Measurements from ENCODE around the gene AKR1C8. TPM values are rescaled to one million over a fixed set of nuclear protein-coding genes. Genes with fewer than 3 reads are reported as not detected.

AKR1C8 gene
- total RNA-seq, 2 donors from 2014 or later = not detected

GRCh38 chr10:5151076-5151475 is 33.9 kb downstream of the AKR1C8 start:
- Histone ChIP-seq H3K9me3 (peaks cover 0 to 13% of the 10 kb centered on the region in 2 donors), H3K27ac (no peak overlapping the region), H3K4me3 (no peak overlapping the region), H3K36me3 (no peaks in the 10 kb centered on the region), H3K27me3 (no peaks in the 10 kb centered on the region), H3K4me1 (no peaks in the 10 kb centered on the region)
- TF ChIP-seq CTCF (IDR thresholded peaks at IDR 0.05) = no peak
- no peak for DNase-seq (ENCODE audit: low spot score)

- TF ChIP-seq CTCF (IDR thresholded peaks at IDR 0.05) = no peak
- Histone ChIP-seq H3K4me1 (no peaks in the 10 kb centered on the region), H3K27me3 (no peaks in the 10 kb centered on the region), H3K36me3 (no peaks in the 10 kb centered on the region), H3K4me3 (no peak overlapping the region), H3K9me3 (peaks cover 0 to 13% of the 10 kb centered on the region in 2 donors), H3K27ac (no peak overlapping the region)
- no peak for DNase-seq (ENCODE audit: low spot score)
These were observed 36.3 kb downstream of the AKR1C8 start for GRCh38 chr10:5148678-5149032.

GRCh38 chr10:5147981-5148677 is 36.8 kb downstream of the AKR1C8 start:
- Histone ChIP-seq H3K9me3 (peaks cover 0 to 13% of the 10 kb centered on the region in 2 donors), H3K27ac (no peak overlapping the region), H3K4me3 (no peak overlapping the region), H3K27me3 (no peaks in the 10 kb centered on the region), H3K4me1 (no peaks in the 10 kb centered on the region), H3K36me3 (no peaks in the 10 kb centered on the region)
- no peak for DNase-seq (ENCODE audit: low spot score)
- TF ChIP-seq CTCF (IDR thresholded peaks at IDR 0.05) = no peak

GRCh38 chr10:5147255-5147980 is 37.5 kb downstream of the AKR1C8 start:
- Histone ChIP-seq H3K4me3 (no peak overlapping the region), H3K36me3 (no peaks in the 10 kb centered on the region), H3K9me3 (peaks cover 0 to 13% of the 10 kb centered on the region in 2 donors), H3K27ac (no peak overlapping the region), H3K4me1 (no peaks in the 10 kb centered on the region), H3K27me3 (no peaks in the 10 kb centered on the region)
- TF ChIP-seq CTCF (IDR thresholded peaks at IDR 0.05) = no peak
- DNase-seq (ENCODE audit: low spot score) = no peak

GRCh38 chr10:5146920-5147254 is 38.1 kb downstream of the AKR1C8 start:
- no peaks in the 10 kb centered on the region for H3K4me1 ChIP-seq
- no peaks in the 10 kb centered on the region for H3K27me3 ChIP-seq
- no peak overlapping the region for H3K4me3 ChIP-seq
- TF ChIP-seq CTCF (IDR thresholded peaks at IDR 0.05) = no peak
- H3K36me3 ChIP-seq = no peaks in the 10 kb centered on the region
- DNase-seq (ENCODE audit: low spot score) = no peak
- peaks cover 0 to 13% of the 10 kb centered on the region in 2 donors for H3K9me3 ChIP-seq
- no peak overlapping the region for H3K27ac ChIP-seq

Measured in right atrium auricular region (tissue), 2 donors.